C4-2B (cell line): ENCODE results near the gene RGS17.

ENCODE experiments used
- H3K27ac ChIP-seq: fragments of 450-650 bp; 2 replicates; pipeline ENCODE4 v1.5.1; 2017
- ZFX ChIP-seq: fragments of 450-650 bp; IDR thresholded peaks from 2 replicates; pipeline ENCODE4 v1.6.1; 2017
- TF ChIP-seq, protein P1 (sequence below): fragments of 450-650 bp; conservative IDR thresholded peaks from 2 replicates; pipeline ENCODE4 v1.5.1; 2017; ENCODE audit warnings: mild to moderate bottlenecking

RGS17 gene

DNA sequence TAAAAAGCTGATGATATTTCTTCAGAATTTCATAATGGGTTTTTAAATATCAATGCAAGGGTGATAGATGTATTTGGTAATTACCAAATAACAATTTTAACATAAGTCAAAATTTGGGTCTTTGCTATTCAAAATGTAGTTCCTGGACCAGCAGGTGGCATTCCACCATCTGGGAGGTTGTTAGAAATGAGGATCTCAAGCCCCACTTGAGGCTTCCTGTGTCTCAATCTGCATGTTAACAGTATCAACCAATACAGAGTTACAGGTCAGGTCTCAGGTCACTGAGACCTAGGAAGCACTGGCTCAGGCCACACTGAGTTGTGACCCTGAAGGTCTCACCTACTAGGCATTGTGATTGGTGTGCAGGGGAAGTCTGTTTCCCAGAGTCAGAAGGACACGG, 71.3 kb downstream of the RGS17 start:
- H3K27ac ChIP-seq = no peak overlapping the region
- TF ChIP-seq ZFX = no peak
- TF ChIP-seq, protein P1, sequence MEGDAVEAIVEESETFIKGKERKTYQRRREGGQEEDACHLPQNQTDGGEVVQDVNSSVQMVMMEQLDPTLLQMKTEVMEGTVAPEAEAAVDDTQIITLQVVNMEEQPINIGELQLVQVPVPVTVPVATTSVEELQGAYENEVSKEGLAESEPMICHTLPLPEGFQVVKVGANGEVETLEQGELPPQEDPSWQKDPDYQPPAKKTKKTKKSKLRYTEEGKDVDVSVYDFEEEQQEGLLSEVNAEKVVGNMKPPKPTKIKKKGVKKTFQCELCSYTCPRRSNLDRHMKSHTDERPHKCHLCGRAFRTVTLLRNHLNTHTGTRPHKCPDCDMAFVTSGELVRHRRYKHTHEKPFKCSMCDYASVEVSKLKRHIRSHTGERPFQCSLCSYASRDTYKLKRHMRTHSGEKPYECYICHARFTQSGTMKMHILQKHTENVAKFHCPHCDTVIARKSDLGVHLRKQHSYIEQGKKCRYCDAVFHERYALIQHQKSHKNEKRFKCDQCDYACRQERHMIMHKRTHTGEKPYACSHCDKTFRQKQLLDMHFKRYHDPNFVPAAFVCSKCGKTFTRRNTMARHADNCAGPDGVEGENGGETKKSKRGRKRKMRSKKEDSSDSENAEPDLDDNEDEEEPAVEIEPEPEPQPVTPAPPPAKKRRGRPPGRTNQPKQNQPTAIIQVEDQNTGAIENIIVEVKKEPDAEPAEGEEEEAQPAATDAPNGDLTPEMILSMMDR = no peak

DNA sequence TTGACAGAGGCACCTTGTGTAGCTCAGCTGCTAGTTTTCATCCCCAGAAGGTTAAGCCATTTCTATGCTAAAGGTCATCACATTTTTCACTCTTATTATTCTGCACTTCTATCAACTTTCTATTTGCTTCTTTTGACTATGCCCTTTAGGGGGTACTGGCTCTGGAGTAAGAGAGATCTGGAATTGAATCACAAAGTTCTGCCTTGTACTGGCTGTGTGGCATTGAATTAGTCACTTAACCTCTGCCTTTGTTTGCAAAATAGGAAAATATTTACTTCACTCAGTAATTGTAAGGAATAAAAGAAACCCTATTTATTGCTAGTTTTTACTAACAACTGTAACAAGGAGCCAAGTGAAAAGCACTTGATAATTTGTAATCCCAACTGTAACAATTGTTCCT, 71.8 kb downstream of the RGS17 start:
- no peak overlapping the region for H3K27ac ChIP-seq
- TF ChIP-seq, protein P1 = no peak
- no peak for TF ChIP-seq ZFX

DNA sequence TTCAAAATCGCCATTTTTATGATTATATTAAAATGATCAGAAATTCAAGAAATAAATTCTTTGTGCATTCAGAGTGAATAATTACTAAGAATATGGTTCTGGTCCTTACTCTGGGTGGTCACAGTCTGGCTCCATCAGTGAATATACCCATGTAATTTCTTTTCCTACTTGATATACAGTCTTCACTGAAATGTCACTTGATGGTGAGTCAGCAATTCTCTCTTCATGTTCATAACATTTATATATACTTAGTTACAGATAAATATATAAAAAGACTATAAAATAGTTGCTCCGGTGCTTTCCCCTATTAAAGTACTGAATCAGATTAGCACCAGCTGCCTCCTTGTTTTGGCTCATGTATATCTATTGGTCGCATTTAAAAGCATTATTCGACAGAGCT, 72.2 kb downstream of the RGS17 start:
- no peak overlapping the region for H3K27ac ChIP-seq
- no peak for TF ChIP-seq ZFX
- TF ChIP-seq, protein P1 = no peak

DNA sequence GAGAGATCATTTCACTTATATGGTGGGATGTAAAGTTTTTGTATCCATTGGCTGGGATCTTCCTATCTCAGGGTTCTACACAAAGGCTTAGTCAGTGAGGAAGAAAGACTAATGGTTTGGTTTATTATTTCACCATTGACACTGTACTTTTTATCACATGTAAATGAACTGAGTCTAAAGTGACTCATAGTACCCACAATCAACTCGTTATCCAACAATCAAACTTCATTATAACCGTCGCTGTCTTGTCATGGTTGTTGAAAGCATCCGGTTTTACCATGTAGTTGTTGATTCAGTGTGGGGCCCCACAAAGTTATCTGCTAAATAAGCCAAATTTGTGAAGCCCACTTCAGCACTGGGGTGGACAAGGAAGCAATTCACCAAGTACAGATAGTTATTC, 72.8 kb downstream of the RGS17 start:
- H3K27ac ChIP-seq = no peak overlapping the region
- TF ChIP-seq ZFX = no peak
- TF ChIP-seq, protein P1 = no peak

DNA sequence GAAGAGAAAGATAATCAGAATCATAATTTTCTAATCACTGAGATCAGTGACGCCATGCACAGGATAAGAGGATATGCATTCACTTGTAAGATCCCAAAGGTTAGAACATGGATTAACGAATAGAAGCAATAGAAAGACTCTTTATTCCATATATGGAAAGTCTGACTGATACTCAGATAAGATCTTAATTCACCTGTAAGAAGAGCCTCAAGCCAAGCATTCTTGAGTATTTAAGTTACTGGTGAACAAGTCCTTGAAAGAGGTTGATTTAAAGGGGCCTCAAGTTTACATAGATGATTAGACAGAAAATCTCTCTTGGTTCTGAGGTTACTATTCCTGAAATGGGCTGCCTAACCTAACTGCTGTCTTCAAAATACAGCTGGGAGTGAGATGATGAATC, 74.8 kb downstream of the RGS17 start:
- TF ChIP-seq ZFX = no peak
- TF ChIP-seq, protein P1 = no peak
- H3K27ac ChIP-seq = no peak overlapping the region

DNA sequence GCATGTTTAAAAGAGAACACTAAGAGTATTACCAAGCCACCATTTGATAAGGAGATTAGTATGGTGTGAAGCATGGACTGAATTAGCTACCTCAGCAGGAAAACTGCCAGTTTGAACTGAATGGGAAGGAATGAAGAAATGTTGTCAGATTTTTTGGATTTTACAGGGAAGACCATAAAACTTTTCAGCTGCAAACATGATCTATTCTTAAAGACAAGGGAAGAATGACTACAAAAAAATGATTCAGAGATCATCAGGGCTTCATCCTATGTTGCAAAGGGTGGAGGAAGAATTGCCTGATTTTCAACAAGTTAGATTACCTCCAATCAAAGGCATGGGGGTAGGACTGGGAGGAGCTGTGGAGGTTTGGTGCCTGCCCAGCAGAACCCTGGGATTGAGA, 79.3 kb downstream of the RGS17 start:
- no peak overlapping the region for H3K27ac ChIP-seq

DNA sequence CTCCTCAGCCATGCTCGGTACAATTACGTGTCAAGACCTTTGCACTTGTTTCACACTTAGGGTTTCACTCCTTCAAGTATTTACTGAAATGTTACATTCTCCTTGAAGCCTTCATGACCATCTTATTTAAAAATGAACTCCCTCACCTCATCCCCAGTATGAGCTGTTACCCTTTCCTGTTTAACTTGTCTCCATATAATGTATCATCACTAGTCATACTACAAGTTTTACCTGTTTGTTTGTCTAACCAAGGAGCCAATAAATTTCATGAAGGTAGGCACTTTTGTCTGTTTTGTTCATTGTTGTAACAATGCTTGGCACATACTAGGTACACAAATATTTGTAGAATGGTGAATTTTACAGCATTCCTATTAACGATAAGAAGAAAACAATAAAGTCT, 82.5 kb downstream of the RGS17 start:
- no peak overlapping the region for H3K27ac ChIP-seq
- TF ChIP-seq, protein P1 = no peak
- no peak for TF ChIP-seq ZFX

More for the DNA sequence above, 79.3 kb downstream of the RGS17 start:
- no peak for TF ChIP-seq ZFX
- TF ChIP-seq, protein P1 = no peak

DNA sequence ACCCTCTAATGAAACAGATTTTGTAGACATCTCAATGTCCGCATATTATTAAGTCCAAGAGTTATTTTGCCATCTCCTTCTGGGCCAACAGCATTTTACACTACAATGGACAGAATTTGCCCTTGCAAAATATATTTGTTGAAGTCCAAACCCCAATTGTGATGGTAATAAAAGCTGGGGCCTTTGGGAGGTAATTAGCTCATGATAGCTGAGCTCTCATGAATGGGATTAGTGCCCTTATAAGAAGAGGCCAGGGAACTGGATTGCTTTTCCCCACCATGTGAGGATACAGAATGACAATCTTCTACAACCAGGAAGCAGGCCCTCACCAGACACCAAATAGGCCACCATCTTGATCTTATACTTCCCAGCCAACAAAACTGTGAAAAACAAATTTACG, 83.7 kb downstream of the RGS17 start:
- TF ChIP-seq, protein P1 = no peak
- no peak for TF ChIP-seq ZFX
- H3K27ac ChIP-seq = no peak overlapping the region
